ENCODE measurements around the gene SLC4A3.

GRCh38 chr2:219671279-219671678, 43.8 kb downstream of the SLC4A3 start:
- TF ChIP-seq CTCF (IDR thresholded peaks at IDR 0.05) = no peak
- TF ChIP-seq POLR2A (IDR thresholded peaks at IDR 0.05) = no peak

Measured in suprapubic skin (tissue), 3 donors.